Measurements from ENCODE around the gene ENTPD2.

The ENTPD2 gene

DNA sequence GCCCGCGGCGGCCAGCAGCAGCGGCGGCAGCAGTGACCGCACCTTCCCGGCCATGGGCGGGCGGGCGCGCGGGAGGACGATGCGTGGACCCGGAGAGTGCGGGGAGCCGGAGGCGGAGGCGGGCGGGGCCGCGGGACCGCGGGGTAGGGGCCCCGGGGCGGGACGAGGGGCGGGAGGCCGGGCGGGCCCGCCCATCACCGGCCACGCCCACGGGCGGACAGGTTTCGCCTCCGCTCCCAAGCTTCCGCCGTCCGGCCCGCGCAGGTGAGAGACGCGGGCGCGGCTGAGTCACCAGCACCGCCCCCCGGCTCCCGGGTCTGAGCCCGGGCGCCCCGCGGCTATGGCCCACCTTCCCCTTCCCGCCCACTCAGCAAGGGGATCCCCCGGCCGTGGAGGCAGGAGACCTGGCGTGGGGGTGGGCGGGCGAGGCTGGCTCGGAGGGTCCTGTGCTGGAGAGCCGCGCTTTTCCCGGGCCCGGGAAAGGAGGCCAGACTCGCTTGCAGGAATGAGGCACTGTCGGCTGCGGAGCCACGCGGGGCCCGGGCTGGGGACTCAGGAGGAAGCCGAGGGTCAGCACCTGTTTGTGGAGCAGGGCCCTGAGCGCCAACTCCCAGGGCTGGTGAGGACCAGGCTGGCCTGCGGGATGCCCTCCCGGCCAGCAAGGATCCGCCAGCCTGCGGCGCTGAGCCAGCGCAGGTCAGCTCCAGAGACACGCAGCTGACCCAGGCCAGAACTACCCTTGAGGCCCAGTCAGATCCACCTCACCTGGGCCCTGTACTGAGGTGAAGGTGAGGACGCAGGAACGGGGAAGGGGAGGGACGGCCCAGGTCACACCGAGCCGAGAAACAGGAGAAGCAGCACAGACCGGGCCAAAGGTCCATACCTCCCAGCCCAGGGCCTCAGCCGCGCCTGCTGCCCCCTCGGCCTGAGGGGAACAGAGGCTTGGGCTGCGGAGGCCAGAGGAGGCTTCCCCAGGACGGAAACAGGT lies at the start of gene ENTPD2:
ENTPD2 (minus strand) TSS at position 118 of the 988 bp plus-strand sequence; CDS start at position 54, 64 bp downstream.
- DNase-seq: no peak

GRCh38 chr9:137103206-137103999 lies 49.5 kb upstream of the ENTPD2 start:
- no peak for DNase-seq

GRCh38 chr9:137099231-137099630 lies 45.4 kb upstream of the ENTPD2 start:
- DNase-seq: no peak

- no peak for DNase-seq
Measured at GRCh38 chr9:137097761-137098462, 44.1 kb upstream of the ENTPD2 start.

GRCh38 chr9:137096785-137097546 lies 43.1 kb upstream of the ENTPD2 start:
- no peak for DNase-seq

DNA sequence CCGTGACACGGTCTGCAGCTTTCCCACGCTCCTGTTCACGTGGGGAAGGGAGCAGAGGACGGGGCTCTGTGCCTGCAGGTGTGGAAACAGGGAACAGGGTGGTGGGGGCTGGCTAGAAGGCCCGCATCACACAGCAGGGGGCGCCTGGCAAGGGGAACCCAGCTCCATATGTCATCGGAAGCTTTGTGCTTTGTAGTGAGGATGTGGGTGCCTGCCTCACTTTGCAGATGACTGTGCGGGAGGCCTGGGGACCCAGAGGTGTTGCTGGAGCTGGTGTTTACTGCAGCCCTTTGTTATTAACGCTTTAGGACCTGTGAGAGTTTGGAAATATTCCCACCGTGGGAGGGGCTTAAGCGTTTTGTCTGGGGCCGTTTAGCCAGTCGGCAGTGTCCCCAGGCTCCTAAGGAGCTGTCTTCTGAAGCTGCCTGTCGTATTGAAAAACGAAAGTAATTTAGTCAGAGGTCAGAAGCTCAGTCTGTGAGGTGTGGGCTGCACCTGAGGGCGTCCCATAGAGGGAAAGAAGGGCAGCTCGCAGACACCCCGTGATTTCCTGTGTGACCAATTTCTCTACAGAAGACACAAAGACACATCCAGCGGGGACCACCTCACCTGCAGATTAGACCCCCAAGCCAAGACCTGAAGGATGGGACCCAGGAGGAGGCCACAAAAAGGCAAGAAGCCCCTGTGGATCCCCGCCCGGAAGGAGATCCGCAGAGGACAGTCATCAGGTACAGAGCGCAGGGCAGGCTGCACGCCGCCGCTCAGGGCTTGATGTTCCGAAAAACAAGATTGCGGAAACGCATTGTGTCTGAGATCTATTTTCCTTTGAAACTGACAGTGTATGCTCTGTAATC lies 42.0 kb upstream of the ENTPD2 start:
- no peak for DNase-seq

GRCh38 chr9:137089232-137089947 lies 35.5 kb upstream of the ENTPD2 start:
- no peak for DNase-seq

GRCh38 chr9:137088121-137088520 lies 34.3 kb upstream of the ENTPD2 start:
- no peak for DNase-seq

GRCh38 chr9:137087409-137087925 lies 33.6 kb upstream of the ENTPD2 start:
- no peak for DNase-seq

- DNase-seq: peak; percentile 44 to 92
Measured at GRCh38 chr9:137086531-137087408, 32.9 kb upstream of the ENTPD2 start, which contains the start of gene MAN1B1. MAN1B1 (plus strand) TSS chr9:137086985; CDS start chr9:137087000, 15 bp downstream.

GRCh38 chr9:137085920-137086530 lies 32.2 kb upstream of the ENTPD2 start:
- DNase-seq: no peak

- no peak for DNase-seq
Measured at GRCh38 chr9:137084526-137084925, 30.7 kb upstream of the ENTPD2 start.

DNA sequence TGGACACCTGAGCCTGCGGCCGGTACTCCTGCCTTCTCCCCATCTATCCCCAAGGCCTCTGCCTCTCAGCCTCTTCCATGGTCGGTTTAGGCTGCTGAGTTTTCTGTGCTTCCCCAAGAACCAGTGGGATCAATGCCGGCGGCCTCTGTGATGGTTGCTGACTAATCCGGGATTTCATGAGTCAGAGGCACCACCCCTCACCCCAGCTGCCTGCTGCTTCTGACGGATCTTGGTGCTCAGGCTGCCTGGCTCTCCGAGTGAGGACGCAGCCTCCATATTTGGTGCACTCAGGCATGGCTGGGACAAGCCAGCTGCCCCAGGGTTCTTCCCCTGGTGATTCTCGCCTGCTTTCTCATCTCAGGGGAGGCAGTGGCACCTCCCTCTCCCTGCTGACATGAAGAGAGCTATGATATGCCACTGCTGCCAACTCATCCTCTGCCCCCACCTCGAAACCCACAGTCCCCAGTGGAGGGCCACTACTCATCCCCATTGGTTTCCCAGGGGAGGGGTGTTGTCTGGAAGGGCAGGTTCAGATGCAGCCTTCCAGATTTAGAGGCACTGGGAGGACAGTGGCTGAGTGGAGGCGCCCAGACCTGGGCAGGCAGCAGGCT lies 29.6 kb upstream of the ENTPD2 start:
- DNase-seq: no peak

- no peak for DNase-seq
Measured at GRCh38 chr9:137082925-137083290, 29.0 kb upstream of the ENTPD2 start.

GRCh38 chr9:137082222-137082924 lies 28.5 kb upstream of the ENTPD2 start:
- DNase-seq: no peak

DNA sequence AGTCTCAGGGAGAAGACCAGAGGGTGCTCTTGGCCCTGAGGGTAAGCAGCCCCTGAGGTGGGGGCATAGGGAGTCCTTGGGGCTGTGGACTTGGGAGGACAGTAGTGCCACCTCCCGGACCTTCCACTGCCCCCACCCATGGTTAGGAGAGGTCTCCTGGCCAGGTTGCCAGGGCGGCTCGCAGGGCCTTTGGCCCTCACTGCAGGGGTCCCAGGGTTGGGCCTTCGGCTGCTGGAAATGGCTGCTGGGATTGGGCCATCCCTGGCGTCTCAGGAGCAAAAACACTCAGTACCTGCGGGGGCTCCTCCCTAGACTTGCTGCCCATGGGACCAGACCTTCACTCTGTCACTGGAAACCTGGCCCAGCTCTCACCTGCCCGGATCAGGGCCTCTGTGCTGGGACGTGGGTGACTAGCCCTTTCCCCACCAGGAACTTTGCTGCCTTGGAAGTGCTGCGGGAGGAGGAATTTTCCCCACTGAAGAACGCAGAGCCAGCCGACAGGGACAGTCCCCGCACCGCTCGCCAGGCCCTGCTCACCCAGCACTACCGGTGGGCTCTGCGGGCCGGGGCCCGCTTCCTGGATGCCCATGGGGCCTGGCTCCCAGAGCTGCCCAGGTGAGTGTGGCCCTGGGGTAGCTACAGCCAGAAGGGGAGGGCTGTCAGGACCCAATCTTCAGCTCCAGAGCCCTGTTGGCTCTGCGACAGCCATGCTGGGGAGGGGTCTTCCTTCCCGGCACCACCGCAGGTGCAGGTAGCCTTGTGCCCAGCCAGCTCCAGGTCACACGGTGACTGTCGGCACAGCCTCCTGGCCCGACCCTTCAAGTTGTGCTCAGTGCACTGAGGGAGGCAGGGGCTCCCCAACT lies 26.6 kb upstream of the ENTPD2 start:
- DNase-seq: no peak

GRCh38 chr9:137079401-137079787 lies 25.5 kb upstream of the ENTPD2 start:
- no peak for DNase-seq
